IPS-20b (cell line): ENCODE results near the gene C13orf46.

Source experiments
- H3K27ac ChIP-seq: one replicate; pipeline ENCODE4 v1.5.1; 2013; ENCODE audit warnings: low read length
- H3K27me3 ChIP-seq: 2 replicates; pipeline ENCODE4 v1.6.1; 2013; ENCODE audit warnings: mild to moderate bottlenecking, low read length, inconsistent platforms; ENCODE audit not compliant: insufficient read depth
- H3K36me3 ChIP-seq: 2 replicates; pipeline ENCODE4 v1.6.1; 2013; ENCODE audit warnings: low read depth, mild to moderate bottlenecking, inconsistent platforms, low read length, moderate library complexity; ENCODE audit not compliant: insufficient read depth
- H3K4me1 ChIP-seq: 2 replicates; pipeline ENCODE4 v1.6.1; 2013; ENCODE audit warnings: mild to moderate bottlenecking, control low read depth, inconsistent platforms, low read length, moderate library complexity; ENCODE audit not compliant: insufficient read depth
- H3K4me3 ChIP-seq: 2 replicates; pipeline ENCODE4 v1.5.1; 2013; ENCODE audit warnings: mild to moderate bottlenecking, low read length, inconsistent platforms
- H3K9ac ChIP-seq: 2 replicates; pipeline ENCODE4 v1.6.1; 2013; ENCODE audit warnings: low read depth, mild to moderate bottlenecking, inconsistent platforms, low read length, moderate library complexity
- H3K9me3 ChIP-seq: 2 replicates; pipeline ENCODE4 v1.6.1; 2013; ENCODE audit warnings: mild to moderate bottlenecking, low read depth, low read length, inconsistent platforms; ENCODE audit not compliant: insufficient read depth

C13orf46 gene

GRCh38 chr13:113997845-113998751 is 24.2 kb upstream of the C13orf46 start:
- H3K4me1 ChIP-seq: no peaks in the 10 kb centered on the region
- H3K9me3 ChIP-seq: no peaks in the 10 kb centered on the region
- H3K36me3 ChIP-seq: no peaks in the 10 kb centered on the region
- H3K27me3 ChIP-seq: no peaks in the 10 kb centered on the region
- H3K27ac ChIP-seq: no peak overlapping the region
- H3K4me3 ChIP-seq: no peak overlapping the region
- no peak overlapping the region for H3K9ac ChIP-seq

GRCh38 chr13:113996912-113997745 is 23.3 kb upstream of the C13orf46 start:
- H3K36me3 ChIP-seq: no peaks in the 10 kb centered on the region

GRCh38 chr13:113996081-113996911 is 22.4 kb upstream of the C13orf46 start:
- no peak overlapping the region for H3K27ac ChIP-seq
- no peak overlapping the region for H3K4me3 ChIP-seq
- H3K4me1 ChIP-seq: no peaks in the 10 kb centered on the region
- no peak overlapping the region for H3K9ac ChIP-seq
- H3K36me3 ChIP-seq: 0 out of 2 replicates have a peak, but pooled peaks cover 4% of the 10 kb centered on the region
- H3K27me3 ChIP-seq: no peaks in the 10 kb centered on the region
- H3K9me3 ChIP-seq: no peaks in the 10 kb centered on the region; the same call in 1 of the 2 replicates

More at GRCh38 chr13:113996912-113997745, 23.3 kb upstream of the C13orf46 start:
- Histone ChIP-seq H3K9me3 (no peaks in the 10 kb centered on the region), H3K27me3 (no peaks in the 10 kb centered on the region), H3K4me1 (no peaks in the 10 kb centered on the region), H3K9ac (no peak overlapping the region), H3K27ac (no peak overlapping the region), H3K4me3 (no peak overlapping the region)

GRCh38 chr13:113995051-113995601 is 21.2 kb upstream of the C13orf46 start:
- peaks cover 4% of the 10 kb centered on the region; the same call in 1 of the 2 replicates for H3K9me3 ChIP-seq
- no peak overlapping the region for H3K9ac ChIP-seq
- H3K36me3 ChIP-seq: peaks cover 11% of the 10 kb centered on the region; the same call in 1 of the 2 replicates
- H3K4me3 ChIP-seq: no peak overlapping the region
- no peaks in the 10 kb centered on the region for H3K27me3 ChIP-seq
- H3K4me1 ChIP-seq: no peaks in the 10 kb centered on the region
- no peak overlapping the region for H3K27ac ChIP-seq

GRCh38 chr13:113992276-113993005 is 18.6 kb upstream of the C13orf46 start:
- H3K36me3 ChIP-seq: peaks cover 15% of the 10 kb centered on the region; the same call in 1 of the 2 replicates
- H3K9me3 ChIP-seq: peaks cover 4% of the 10 kb centered on the region; the same call in 1 of the 2 replicates
- H3K9ac ChIP-seq: no peak overlapping the region; the same call in 1 of the 2 replicates

GRCh38 chr13:113991676-113992179 is 17.9 kb upstream of the C13orf46 start:
- no peak overlapping the region for H3K9ac ChIP-seq
- H3K4me1 ChIP-seq: no peaks in the 10 kb centered on the region
- H3K4me3 ChIP-seq: no peak overlapping the region
- H3K9me3 ChIP-seq: peaks cover 4% of the 10 kb centered on the region; the same call in 1 of the 2 replicates
- H3K27me3 ChIP-seq: no peaks in the 10 kb centered on the region
- H3K27ac ChIP-seq: no peak overlapping the region
- H3K36me3 ChIP-seq: peaks cover 15% of the 10 kb centered on the region; the same call in 1 of the 2 replicates

More at GRCh38 chr13:113992276-113993005, 18.6 kb upstream of the C13orf46 start:
- H3K4me1 ChIP-seq: no peaks in the 10 kb centered on the region
- no peaks in the 10 kb centered on the region for H3K27me3 ChIP-seq
- H3K4me3 ChIP-seq: no peak overlapping the region
- H3K27ac ChIP-seq: no peak overlapping the region

- Histone ChIP-seq H3K4me3 (no peak overlapping the region), H3K4me1 (no peaks in the 10 kb centered on the region), H3K9ac (no peak overlapping the region), H3K27me3 (no peaks in the 10 kb centered on the region), H3K9me3 (peaks cover 4% of the 10 kb centered on the region; the same call in 1 of the 2 replicates), H3K27ac (no peak overlapping the region), H3K36me3 (peaks cover 15% of the 10 kb centered on the region; the same call in 1 of the 2 replicates)
These were observed 17.4 kb upstream of the C13orf46 start for GRCh38 chr13:113991191-113991669.

GRCh38 chr13:113990321-113990837 is 16.5 kb upstream of the C13orf46 start:
- Histone ChIP-seq H3K27ac (no peak overlapping the region), H3K9ac (no peak overlapping the region), H3K36me3 (peaks cover 15% of the 10 kb centered on the region; the same call in 1 of the 2 replicates), H3K4me3 (no peak overlapping the region), H3K9me3 (peaks cover 4% of the 10 kb centered on the region; the same call in 1 of the 2 replicates), H3K27me3 (no peaks in the 10 kb centered on the region), H3K4me1 (no peaks in the 10 kb centered on the region)

GRCh38 chr13:113989585-113990300 is 15.9 kb upstream of the C13orf46 start:
- peaks cover 15% of the 10 kb centered on the region; the same call in 1 of the 2 replicates for H3K36me3 ChIP-seq
- no peak overlapping the region for H3K4me3 ChIP-seq
- H3K4me1 ChIP-seq: no peaks in the 10 kb centered on the region
- H3K9ac ChIP-seq: no peak overlapping the region
- H3K27ac ChIP-seq: no peak overlapping the region
- peaks cover 4% of the 10 kb centered on the region; the same call in 1 of the 2 replicates for H3K9me3 ChIP-seq
- H3K27me3 ChIP-seq: no peaks in the 10 kb centered on the region
